Stimulated activated CD4-positive, alpha-beta T cell treated with anti-CD3 and anti-CD28 coated beads, Interleukin-2, amount 100 ng/mL, for 48 hours (primary cell): ENCODE data around the gene GBP4.

Experiments used
- DNase-seq, 2 donors: peaks; one replicate each; pipeline ENCODE4 v3.0.0-alpha.2; 2020

The GBP4 gene

DNA sequence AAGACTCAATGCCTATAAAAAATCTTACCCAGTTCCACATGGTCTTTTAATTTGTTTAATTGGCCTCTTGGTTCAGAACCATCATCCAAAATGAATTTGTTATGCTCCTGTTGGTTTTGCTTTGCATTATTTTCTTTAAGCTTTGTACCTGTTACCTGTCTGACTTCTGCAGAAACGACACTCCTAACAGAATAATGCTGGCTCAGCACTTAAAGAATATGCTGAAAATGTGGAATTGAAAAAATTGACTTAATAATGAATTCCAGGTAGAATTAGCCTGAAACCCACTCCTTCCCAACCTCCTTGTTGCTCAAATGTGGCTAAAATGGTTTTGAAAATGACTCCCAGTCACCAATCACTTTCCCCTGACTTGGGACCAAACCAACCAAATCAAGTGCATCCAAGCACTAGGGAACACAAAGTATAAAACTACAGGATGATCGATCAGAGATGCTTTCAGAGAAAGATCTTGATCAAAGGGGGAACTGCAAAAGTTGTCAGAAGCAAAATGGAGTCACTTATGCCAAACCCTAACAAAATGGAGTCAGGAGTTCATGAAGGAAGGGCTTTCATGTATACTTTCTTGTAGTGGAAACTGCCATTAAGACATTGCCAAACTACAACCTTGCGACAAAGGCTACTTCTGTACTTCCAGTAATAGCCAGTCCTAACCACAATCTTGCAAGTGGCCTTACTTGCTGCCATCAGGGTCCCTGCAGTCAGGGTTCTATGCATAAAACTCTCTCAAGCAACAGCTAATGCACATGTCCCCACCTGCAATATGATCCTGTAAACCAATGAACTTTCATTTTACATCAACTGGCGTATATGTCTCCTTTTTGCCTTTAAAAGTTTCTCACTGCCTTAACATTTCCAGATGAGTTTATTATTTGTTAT is 28.3 kb downstream of the GBP4 start:
- no peak for DNase-seq

DNA sequence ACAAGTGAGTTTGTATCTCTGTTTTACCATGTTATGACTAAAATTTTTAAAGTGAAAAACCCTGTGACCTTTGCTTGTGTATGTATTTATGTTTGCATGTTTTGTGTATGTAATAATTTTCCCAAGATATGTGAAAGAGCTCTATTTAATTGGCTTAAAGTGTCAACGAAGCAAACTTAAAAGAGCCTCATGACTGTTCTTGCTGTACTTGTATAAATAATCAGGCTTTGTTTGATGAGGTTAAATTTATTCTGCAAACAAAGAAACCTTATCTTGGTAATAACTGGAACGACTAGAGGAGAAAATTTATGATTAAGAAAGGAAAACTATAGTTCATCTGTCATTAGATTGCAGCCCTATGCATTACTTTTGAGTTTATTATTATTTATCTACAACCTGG is 29.6 kb downstream of the GBP4 start:
- no peak for DNase-seq

DNA sequence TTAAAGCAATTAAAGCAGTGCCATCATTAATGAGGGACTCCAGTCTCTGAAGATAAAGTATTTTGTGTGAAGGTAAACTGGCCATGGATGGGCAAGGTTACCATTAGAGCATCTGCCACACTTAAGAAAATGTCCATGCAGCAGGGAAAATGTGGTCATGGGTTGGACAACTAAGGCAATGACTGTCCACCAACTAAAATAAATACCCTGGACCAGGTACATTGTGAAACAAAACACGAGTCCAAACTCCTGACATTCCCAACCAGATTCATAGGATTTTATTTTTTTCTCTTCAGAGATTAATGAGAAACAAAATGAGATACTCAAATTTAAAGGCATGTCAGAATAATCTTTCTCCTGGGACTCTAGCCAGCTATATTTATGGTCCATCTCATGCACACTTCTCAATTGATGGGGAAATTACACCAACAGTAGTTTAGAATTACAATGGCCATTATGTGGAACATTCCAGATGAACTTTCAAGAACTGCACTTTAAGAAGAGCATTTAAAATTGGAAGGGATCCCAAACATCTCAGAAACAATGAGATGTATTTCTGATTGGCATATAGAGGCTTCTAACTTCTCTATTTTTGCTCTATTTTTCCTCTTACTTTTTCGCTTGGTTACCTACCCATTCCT is 31.0 kb downstream of the GBP4 start:
- no peak for DNase-seq

DNA sequence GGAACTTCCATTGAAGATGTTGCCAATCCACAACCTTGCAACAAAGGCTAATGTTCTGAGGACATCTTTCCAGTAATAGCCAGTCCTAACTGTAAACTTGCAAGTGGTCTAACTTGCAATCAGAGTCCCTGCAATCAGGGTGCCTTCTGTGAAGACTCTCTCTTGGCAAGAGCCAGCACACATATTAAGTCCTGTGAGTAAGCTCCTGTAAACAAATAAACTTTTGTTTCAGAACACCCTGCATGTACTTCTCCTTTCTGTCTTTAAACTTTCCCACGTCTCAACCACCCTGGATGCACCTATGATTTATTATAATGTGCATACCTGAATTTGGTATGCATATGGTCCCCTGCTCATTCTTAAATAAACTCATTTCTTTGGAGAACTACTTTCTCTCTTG is 32.0 kb downstream of the GBP4 start:
- no peak for DNase-seq

DNA sequence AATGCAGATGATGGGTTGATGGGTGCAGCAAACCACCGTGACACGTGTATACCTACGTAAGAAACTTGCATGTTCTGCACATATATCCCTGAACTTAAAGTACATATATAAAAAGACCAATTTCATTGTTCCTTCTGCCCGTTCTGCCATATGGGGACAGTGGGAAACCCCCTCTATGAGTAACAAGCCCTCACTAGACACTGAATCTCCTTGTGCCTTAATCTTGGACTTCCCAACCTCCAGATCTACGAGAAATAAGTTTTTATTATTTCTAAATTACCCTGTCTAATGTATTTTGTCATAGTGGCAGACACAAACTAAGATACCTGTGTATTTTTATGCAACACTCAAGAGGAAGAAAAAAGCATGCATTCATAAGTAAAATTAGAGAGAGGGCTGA is 32.9 kb downstream of the GBP4 start:
- DNase-seq = no peak

DNA sequence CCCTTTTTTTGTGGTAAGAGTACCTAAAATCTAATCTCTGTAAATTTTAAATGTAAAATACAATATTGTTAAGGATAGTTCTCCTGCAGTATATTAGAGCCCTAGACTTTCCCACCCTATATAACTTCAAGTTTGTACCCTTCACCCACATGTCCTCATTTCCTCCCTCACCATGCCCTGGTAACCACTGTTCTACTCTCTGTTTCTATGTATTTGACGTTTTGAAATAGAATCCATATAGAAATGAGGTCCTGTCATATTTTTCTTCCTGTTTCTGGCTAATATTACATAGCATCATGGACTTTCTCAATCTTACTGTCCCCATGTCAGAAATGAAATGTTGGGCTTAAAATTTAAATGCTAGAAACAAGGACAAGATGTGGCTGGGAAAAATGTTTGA is 47.7 kb downstream of the GBP4 start:
- DNase-seq = no peak

DNA sequence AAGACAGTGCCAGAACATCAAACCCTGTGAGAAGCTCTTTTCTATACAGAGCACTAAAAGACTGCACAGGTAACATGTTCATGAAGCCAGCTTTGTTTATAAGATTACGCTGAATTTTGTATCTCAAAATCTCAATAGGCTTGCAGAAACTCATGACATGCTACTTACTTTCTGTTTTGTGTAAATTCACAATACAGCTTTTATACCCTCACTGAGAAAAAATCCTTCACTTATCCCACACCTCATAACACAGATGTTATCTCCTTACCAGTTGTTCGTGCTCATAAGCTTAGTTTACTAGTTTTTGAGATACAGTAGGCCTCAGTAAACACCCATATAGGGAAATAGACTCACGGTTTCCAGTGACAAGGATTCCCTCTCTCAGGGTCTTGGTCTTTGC is 48.8 kb downstream of the GBP4 start:
- DNase-seq = no peak

DNA sequence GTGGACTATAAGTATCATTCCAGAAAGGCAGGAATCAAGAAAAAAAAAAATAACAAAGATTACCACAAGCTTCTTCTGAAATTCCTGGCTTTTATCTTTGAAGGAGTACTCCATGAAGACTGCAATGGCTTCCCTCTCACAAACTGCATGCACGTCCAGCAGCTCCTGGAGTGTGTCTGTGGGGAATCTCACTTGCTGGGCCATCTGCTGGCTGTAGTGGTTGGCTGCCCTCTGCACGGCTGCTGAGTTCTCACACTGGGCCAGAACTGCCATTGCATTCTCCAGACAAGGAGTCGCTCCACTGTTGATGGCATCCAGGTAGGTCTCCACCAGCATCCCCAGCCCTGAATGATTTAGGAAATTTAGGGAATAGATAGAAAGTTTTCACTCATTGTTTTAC is 49.5 kb downstream of the GBP4 start:
- no peak for DNase-seq

DNA sequence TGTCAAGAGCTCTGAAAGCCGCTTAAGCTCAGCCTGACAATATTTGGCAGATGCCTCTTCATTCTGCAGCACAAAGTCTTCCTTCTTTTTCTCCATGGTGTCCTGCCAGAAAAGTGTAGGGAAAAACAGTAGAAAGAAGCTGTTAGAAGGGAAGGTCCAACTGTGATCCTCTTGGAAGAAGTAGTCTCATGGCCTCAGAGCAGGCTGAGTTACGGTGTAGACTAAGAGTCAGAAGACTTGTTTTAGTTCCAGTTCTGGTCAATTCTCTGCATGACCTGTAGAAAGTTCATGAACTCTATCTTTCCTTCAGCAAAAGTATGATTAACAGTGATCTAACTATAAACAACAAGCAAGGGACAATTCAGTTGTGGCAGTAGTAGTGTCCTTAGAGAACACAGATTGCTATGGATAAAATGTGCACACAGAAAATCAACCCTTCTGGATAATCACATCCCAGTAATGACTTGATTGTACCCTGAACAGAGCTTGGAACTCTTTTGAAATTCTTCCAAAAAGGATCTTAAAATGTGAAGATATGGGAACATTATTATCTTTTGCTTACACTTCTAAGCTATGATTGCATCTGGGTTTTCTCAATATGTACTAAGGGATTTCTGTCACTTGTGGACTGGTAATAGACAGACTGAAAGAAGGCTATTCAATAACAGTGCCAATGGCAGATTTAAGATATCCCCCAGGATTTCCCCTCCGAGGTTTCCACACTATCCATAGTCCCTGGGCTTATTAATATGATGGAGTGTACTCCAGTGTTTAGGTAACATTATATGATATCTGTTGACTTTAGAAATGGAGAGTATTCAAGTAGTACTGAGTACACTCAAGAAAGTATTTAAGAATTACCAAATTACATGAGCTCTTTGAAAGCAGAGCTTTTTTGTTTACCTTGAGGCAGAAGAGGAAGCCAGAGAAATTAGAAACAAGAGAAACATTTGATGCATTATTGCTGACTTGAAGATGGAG is 50.8 kb downstream of the GBP4 start:
- no peak for DNase-seq

DNA sequence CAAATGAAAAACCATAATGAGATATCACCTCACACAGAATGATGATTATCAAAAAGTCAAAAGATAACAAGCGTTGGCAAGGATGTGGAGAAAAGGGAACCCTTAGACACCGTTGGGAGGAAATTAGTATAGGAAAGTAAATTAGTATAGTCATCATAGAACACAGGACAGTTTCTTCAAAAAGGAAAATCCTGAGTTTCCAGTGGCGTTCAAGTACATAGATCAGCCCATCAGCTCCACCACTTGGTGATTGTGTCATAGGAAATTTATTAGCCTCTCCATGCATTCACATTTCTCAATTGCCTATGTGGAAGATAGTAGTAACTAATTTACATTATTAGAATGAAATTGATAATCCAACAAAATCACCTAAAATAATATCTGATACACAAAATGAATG is 52.0 kb downstream of the GBP4 start:
- DNase-seq = no peak

DNA sequence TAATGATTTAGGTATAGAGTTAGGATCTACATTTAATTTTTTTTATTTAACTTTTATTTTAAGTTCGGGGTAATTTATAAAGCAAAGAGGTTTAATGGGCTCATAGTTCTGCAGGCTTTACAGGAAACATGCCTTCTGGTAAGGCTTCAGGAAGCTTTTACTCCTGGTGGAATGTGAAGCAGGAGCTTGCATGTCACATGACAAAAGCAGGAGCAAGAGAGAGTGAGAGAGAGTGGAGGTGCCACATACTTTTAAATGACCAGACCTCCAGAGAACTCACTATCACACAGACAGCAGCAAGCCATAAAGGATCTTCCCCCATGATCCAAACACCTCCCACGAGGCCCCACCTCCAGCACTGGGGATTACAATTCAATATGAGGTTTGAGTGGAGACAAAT is 55.3 kb downstream of the GBP4 start:
- DNase-seq = no peak

DNA sequence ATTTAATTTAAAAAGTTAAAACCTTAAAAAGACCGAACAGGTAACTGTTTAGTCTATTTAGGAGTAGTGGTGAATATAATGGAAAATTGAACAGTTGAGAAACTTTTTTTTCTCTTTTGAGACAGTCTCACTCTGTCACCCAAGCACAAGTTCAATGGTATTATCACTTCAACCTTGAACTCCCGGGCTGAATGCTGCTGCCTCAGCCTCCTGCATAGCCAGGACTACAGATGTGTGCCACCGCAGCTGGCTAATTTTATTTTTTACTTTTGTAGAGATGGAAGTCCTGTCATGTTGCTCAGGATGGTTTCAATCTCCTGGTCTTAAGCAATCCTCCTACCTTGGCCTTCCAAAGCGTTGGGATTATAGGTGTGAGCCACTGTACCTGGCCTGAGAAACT is 56.6 kb downstream of the GBP4 start:
- no peak for DNase-seq

DNA sequence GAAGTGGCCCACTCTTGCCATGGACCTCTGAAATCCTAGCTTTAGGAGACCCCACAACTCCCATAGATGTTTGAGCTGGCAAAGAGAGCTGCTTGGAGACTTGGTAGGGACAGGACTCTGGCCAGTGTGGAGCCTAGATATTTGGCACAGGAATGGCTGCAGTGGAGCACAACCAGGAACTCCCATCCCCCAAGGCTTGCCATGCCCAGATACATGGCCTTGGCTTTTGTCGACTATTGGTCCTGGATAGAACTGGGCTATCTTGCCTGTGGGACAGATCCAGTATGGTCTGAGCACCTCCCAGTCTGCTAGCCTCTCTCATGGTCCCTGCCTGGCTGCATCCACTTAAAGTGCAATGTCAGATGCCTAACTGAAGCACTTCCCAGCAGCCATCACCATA is 65.0 kb downstream of the GBP4 start:
- no peak for DNase-seq
